ENCODE data around the gene MYH7. TPM values are rescaled to one million over a fixed set of nuclear protein-coding genes. Genes with fewer than 3 reads are reported as not detected.

Gene MYH7
- total and polyA plus RNA-seq, 8 donors = 0.03 to 2.0 (median 0.05) TPM; not detected in 1

GRCh38 chr14:23450379-23450778 is 14.9 kb upstream of the MYH7 start:
- intact Hi-C loops (cut with DNase I) = no loop called here
- Histone ChIP-seq H3K27me3 (peaks cover 0 to 27% of the 10 kb centered on the region in 2 donors), H3K4me3 (no peak overlapping the region), H3K9me3 (peaks cover 0 to 3% of the 10 kb centered on the region in 2 donors), H3K4me1 (no peaks in the 10 kb centered on the region), H3K36me3 (no peaks in the 10 kb centered on the region), H3K27ac (no peak overlapping the region)
- no peak for TF ChIP-seq CTCF (IDR thresholded peaks at IDR 0.05)
- DNase-seq (no peak), ATAC-seq (no peak)

GRCh38 chr14:23449314-23449713 is 13.9 kb upstream of the MYH7 start:
- Histone ChIP-seq H3K27me3 (peaks cover 0 to 19% of the 10 kb centered on the region in 2 donors), H3K4me1 (no peaks in the 10 kb centered on the region), H3K4me3 (no peak overlapping the region), H3K27ac (no peak overlapping the region), H3K9me3 (peaks cover 0 to 3% of the 10 kb centered on the region in 2 donors), H3K36me3 (no peaks in the 10 kb centered on the region)
- no peak for TF ChIP-seq CTCF (IDR thresholded peaks at IDR 0.05)
- no peak for DNase-seq
- ATAC-seq = no peak
- intact Hi-C loops (cut with DNase I) = no loop called here

- TF ChIP-seq CTCF (IDR thresholded peaks at IDR 0.05) = no peak
- no peaks in the 10 kb centered on the region for H3K36me3 ChIP-seq
- H3K27me3 ChIP-seq = peaks cover 0 to 13% of the 10 kb centered on the region in 2 donors
- peaks cover 0 to 3% of the 10 kb centered on the region in 2 donors for H3K9me3 ChIP-seq
- peak in 1 of 4 donors; percentile 42 for DNase-seq
- H3K4me1 ChIP-seq = no peaks in the 10 kb centered on the region
- intact Hi-C loops (cut with DNase I) = no loop called here
- peak; percentile 34 for ATAC-seq
- H3K27ac ChIP-seq = no peak overlapping the region
- no peak overlapping the region for H3K4me3 ChIP-seq
Observed at GRCh38 chr14:23447361-23448350, 12.2 kb upstream of the MYH7 start.

- Histone ChIP-seq H3K9me3 (no peaks in the 10 kb centered on the region), H3K36me3 (no peaks in the 10 kb centered on the region), H3K4me3 (no peak overlapping the region), H3K27me3 (peaks cover 0 to 4% of the 10 kb centered on the region in 2 donors), H3K27ac (no peak overlapping the region), H3K4me1 (no peaks in the 10 kb centered on the region)
- no peak for TF ChIP-seq CTCF (IDR thresholded peaks at IDR 0.05)
- DNase-seq (no peak), ATAC-seq (no peak)
- intact Hi-C loops (cut with DNase I) = no loop called here
Observed at GRCh38 chr14:23446291-23446851, 10.9 kb upstream of the MYH7 start.

- no peak overlapping the region for H3K27ac ChIP-seq
- H3K9me3 ChIP-seq = no peaks in the 10 kb centered on the region
- no peaks in the 10 kb centered on the region for H3K4me1 ChIP-seq
- H3K27me3 ChIP-seq = peaks cover 0 to 4% of the 10 kb centered on the region in 2 donors
- intact Hi-C loops (cut with DNase I) = no loop called here
- ATAC-seq (no peak), DNase-seq (no peak)
- no peak for TF ChIP-seq CTCF (IDR thresholded peaks at IDR 0.05)
- no peak overlapping the region for H3K4me3 ChIP-seq
- H3K36me3 ChIP-seq = no peaks in the 10 kb centered on the region
Observed at GRCh38 chr14:23445773-23446172, 10.3 kb upstream of the MYH7 start.

All from left lung (tissue), 10 donors.